Inferior parietal cortex (tissue), 1 donor: Measurements from ENCODE around the gene A3GALT2.
"Not testable (repeated sequence)": the region's sequence is repeated elsewhere in the genome, so short reads cannot be mapped to it uniquely, and the experiment has no call there.

Experiments used
- DNase-seq: peaks from one replicate; pipeline ENCODE4 v3.0.0-alpha.2; 2016; ENCODE audit errors: extremely low spot score

The A3GALT2 gene

GRCh38 chr1:33314416-33314815 lies 6.5 kb downstream of the A3GALT2 start:
- no peak for DNase-seq

- DNase-seq: no peak
These were observed 8.5 kb downstream of the A3GALT2 start for GRCh38 chr1:33312413-33312749.

GRCh38 chr1:33311706-33312412 lies 9.0 kb downstream of the A3GALT2 start:
- no peak for DNase-seq

GRCh38 chr1:33310702-33311101 lies 10.2 kb downstream of the A3GALT2 start:
- DNase-seq: no peak

GRCh38 chr1:33309351-33309750 lies 11.5 kb downstream of the A3GALT2 start:
- DNase-seq: not testable (repeated sequence)

GRCh38 chr1:33307494-33307864 lies 13.4 kb downstream of the A3GALT2 start:
- no peak for DNase-seq

GRCh38 chr1:33306653-33307493 lies 14.0 kb downstream of the A3GALT2 start:
- DNase-seq: no peak

- DNase-seq: no peak
These were observed 14.9 kb downstream of the A3GALT2 start for GRCh38 chr1:33305816-33306652.

GRCh38 chr1:33305016-33305415 lies 15.9 kb downstream of the A3GALT2 start:
- no peak for DNase-seq

GRCh38 chr1:33302325-33302724 lies 18.6 kb downstream of the A3GALT2 start:
- no peak for DNase-seq

GRCh38 chr1:33301273-33301984 lies 19.5 kb downstream of the A3GALT2 start:
- no peak for DNase-seq

- no peak for DNase-seq
These were observed 20.2 kb downstream of the A3GALT2 start for GRCh38 chr1:33300673-33301072.

GRCh38 chr1:33299461-33300155 lies 21.3 kb downstream of the A3GALT2 start:
- DNase-seq: no peak

GRCh38 chr1:33298623-33299277 lies 22.1 kb downstream of the A3GALT2 start:
- DNase-seq: peak; percentile 52

- no peak for DNase-seq
These were observed 22.8 kb downstream of the A3GALT2 start for GRCh38 chr1:33297911-33298622.

- DNase-seq: no peak
These were observed 24.1 kb downstream of the A3GALT2 start for GRCh38 chr1:33296824-33297223.

GRCh38 chr1:33296082-33296458 lies 24.8 kb downstream of the A3GALT2 start:
- DNase-seq: no peak

GRCh38 chr1:33295450-33296081 lies 25.3 kb downstream of the A3GALT2 start:
- peak; percentile 96 for DNase-seq

- DNase-seq: no peak
These were observed 25.9 kb downstream of the A3GALT2 start for GRCh38 chr1:33295023-33295422.
